Neural cell (in vitro differentiated cells): Measurements from ENCODE around the gene MYO18A. TPM values are rescaled to one million over a fixed set of nuclear protein-coding genes. Genes with fewer than 3 reads are reported as not detected.

Source experiments
- H2AFZ ChIP-seq: fragments of 200-600, 300-800 bp; sonication (generic), shearing (Covaris generic); 2 replicates; pipeline ENCODE4 v1.6.0; 2014; ENCODE audit warnings: low read depth, mild to moderate bottlenecking, antibody characterized with exemption, low read length, moderate library complexity
- H3F3A ChIP-seq: fragments of 200-600 bp; shearing (Covaris generic); 2 replicates; pipeline ENCODE4 v1.6.1; 2016; ENCODE audit warnings: mild to moderate bottlenecking, moderate library complexity, mixed read lengths, antibody characterized with exemption, low read length; ENCODE audit not compliant: insufficient read depth, poor library complexity, severe bottlenecking
- H3K27ac ChIP-seq: fragments of 200-600, 300-800 bp; sonication (generic), shearing (Covaris generic); 2 replicates; pipeline ENCODE4 v1.5.1; 2014; ENCODE audit warnings: mild to moderate bottlenecking, low read length, moderate library complexity
- H3K27me3 ChIP-seq: fragments of 300-800, 200-600 bp; sonication (generic), shearing (Covaris generic); 2 replicates; pipeline ENCODE4 v1.6.0; 2014; ENCODE audit warnings: mild to moderate bottlenecking, low read depth, low read length, moderate library complexity; ENCODE audit not compliant: insufficient read depth
- H3K36me3 ChIP-seq: fragments of 300-800, 200-600 bp; sonication (generic), shearing (Covaris generic); 2 replicates; pipeline ENCODE4 v1.5.1; 2014; ENCODE audit warnings: mild to moderate bottlenecking, antibody characterized with exemption, low read length, moderate library complexity; ENCODE audit not compliant: insufficient read depth
- H3K4me2 ChIP-seq: fragments of 300-800, 200-600 bp; sonication (generic), shearing (Covaris generic); 2 replicates; pipeline ENCODE4 v1.6.0; 2014; ENCODE audit warnings: mild to moderate bottlenecking, low read length
- H3K4me3 ChIP-seq: fragments of 300-800, 200-600 bp; sonication (generic), shearing (Covaris generic); 2 replicates; pipeline ENCODE4 v1.5.1; 2014; ENCODE audit warnings: mild to moderate bottlenecking, low read length, moderate library complexity
- H3K79me2 ChIP-seq: fragments of 200-600 bp; shearing (Covaris generic); replicated peaks from 2 replicates; pipeline ENCODE4 v1.6.0; 2014; ENCODE audit warnings: mild to moderate bottlenecking, low read length, moderate library complexity; ENCODE audit not compliant: insufficient read depth
- H3K9ac ChIP-seq: fragments of 300-800, 200-600 bp; sonication (generic), shearing (Covaris generic); 2 replicates; pipeline ENCODE4 v1.6.1; 2016; ENCODE audit warnings: mild to moderate bottlenecking, low read length, mixed read lengths
- H3K9me2 ChIP-seq: fragments of 200-600 bp; shearing (Covaris generic); 2 replicates; pipeline ENCODE4 v1.6.1; 2016; ENCODE audit warnings: mild to moderate bottlenecking, low read length, mixed read lengths; ENCODE audit not compliant: insufficient read depth
- H3K9me3 ChIP-seq: fragments of 200-600, 300-800 bp; sonication (generic), shearing (Covaris generic); 2 replicates; pipeline ENCODE4 v1.6.1; 2016; ENCODE audit warnings: mild to moderate bottlenecking, mixed run types, low read length, moderate library complexity, mixed read lengths
- H4K20me1 ChIP-seq: fragments of 200-600 bp; shearing (Covaris generic); 2 replicates; pipeline ENCODE4 v1.6.1; 2016; ENCODE audit warnings: mild to moderate bottlenecking, mixed run types; ENCODE audit not compliant: insufficient read depth
- EP300 ChIP-seq: fragments of 450-650 bp; conservative IDR thresholded peaks from 2 replicates; pipeline ENCODE4 v1.6.1; 2014; ENCODE audit warnings: antibody characterized with exemption, mild to moderate bottlenecking, moderate library complexity; ENCODE audit not compliant: poor library complexity, severe bottlenecking
- EZH2 ChIP-seq: fragments of 200-600, 300-800 bp; shearing (Covaris generic), sonication (generic); IDR thresholded peaks from 2 replicates; pipeline ENCODE4 v1.6.1; 2014; ENCODE audit warnings: antibody characterized with exemption, low read length, borderline replicate concordance, mild to moderate bottlenecking; ENCODE audit not compliant: insufficient read depth, poor library complexity, severe bottlenecking
- MXI1 ChIP-seq: fragments of 450-650 bp; conservative IDR thresholded peaks from 2 replicates; pipeline ENCODE4 v1.6.1; 2014; ENCODE audit warnings: antibody characterized with exemption, mild to moderate bottlenecking; ENCODE audit not compliant: poor library complexity, severe bottlenecking
- POLR2AphosphoS5 ChIP-seq: IDR thresholded peaks from 2 replicates; pipeline ENCODE4 v1.6.1; 2012
- RAD21 ChIP-seq: fragments of 450-650 bp; conservative IDR thresholded peaks from 2 replicates; pipeline ENCODE4 v1.6.1; 2014; ENCODE audit warnings: antibody characterized with exemption, mild to moderate bottlenecking, moderate library complexity
- SMC3 ChIP-seq: fragments of 450-650 bp; conservative IDR thresholded peaks from 2 replicates; pipeline ENCODE4 v1.6.1; 2014; ENCODE audit warnings: antibody characterized with exemption, mild to moderate bottlenecking, moderate library complexity; ENCODE audit not compliant: poor library complexity
- TAF1 ChIP-seq: IDR thresholded peaks from 2 replicates; pipeline ENCODE4 v1.6.1; 2012; ENCODE audit warnings: low read depth
- polyA plus RNA-seq: library from polyadenylated mRNA; depleted of rRNA; stranded (reverse); fragments of >200 nt; gene quantifications from 2 replicates; pipeline ENCODE4 v1.2.3, GENCODE V29; 2014
- TF ChIP-seq, protein P1 (sequence below): IDR thresholded peaks from 2 replicates; pipeline ENCODE4 v1.6.1; 2012; ENCODE audit warnings: borderline replicate concordance
- TF ChIP-seq, protein P2 (sequence below): fragments of 450-650 bp; IDR thresholded peaks from 2 replicates; pipeline ENCODE4 v1.5.1; 2014; ENCODE audit warnings: antibody characterized with exemption, mild to moderate bottlenecking, moderate library complexity; ENCODE audit not compliant: poor library complexity, severe bottlenecking

MYO18A gene
- polyA plus RNA-seq, 1 donor from 2014 or later, result 21.6 TPM

- TF ChIP-seq EP300, result no peak
- TF ChIP-seq, protein P1, sequence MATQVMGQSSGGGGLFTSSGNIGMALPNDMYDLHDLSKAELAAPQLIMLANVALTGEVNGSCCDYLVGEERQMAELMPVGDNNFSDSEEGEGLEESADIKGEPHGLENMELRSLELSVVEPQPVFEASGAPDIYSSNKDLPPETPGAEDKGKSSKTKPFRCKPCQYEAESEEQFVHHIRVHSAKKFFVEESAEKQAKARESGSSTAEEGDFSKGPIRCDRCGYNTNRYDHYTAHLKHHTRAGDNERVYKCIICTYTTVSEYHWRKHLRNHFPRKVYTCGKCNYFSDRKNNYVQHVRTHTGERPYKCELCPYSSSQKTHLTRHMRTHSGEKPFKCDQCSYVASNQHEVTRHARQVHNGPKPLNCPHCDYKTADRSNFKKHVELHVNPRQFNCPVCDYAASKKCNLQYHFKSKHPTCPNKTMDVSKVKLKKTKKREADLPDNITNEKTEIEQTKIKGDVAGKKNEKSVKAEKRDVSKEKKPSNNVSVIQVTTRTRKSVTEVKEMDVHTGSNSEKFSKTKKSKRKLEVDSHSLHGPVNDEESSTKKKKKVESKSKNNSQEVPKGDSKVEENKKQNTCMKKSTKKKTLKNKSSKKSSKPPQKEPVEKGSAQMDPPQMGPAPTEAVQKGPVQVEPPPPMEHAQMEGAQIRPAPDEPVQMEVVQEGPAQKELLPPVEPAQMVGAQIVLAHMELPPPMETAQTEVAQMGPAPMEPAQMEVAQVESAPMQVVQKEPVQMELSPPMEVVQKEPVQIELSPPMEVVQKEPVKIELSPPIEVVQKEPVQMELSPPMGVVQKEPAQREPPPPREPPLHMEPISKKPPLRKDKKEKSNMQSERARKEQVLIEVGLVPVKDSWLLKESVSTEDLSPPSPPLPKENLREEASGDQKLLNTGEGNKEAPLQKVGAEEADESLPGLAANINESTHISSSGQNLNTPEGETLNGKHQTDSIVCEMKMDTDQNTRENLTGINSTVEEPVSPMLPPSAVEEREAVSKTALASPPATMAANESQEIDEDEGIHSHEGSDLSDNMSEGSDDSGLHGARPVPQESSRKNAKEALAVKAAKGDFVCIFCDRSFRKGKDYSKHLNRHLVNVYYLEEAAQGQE, result no peak
- no peak for TF ChIP-seq SMC3
- TF ChIP-seq RAD21, result no peak
- TF ChIP-seq, protein P2, sequence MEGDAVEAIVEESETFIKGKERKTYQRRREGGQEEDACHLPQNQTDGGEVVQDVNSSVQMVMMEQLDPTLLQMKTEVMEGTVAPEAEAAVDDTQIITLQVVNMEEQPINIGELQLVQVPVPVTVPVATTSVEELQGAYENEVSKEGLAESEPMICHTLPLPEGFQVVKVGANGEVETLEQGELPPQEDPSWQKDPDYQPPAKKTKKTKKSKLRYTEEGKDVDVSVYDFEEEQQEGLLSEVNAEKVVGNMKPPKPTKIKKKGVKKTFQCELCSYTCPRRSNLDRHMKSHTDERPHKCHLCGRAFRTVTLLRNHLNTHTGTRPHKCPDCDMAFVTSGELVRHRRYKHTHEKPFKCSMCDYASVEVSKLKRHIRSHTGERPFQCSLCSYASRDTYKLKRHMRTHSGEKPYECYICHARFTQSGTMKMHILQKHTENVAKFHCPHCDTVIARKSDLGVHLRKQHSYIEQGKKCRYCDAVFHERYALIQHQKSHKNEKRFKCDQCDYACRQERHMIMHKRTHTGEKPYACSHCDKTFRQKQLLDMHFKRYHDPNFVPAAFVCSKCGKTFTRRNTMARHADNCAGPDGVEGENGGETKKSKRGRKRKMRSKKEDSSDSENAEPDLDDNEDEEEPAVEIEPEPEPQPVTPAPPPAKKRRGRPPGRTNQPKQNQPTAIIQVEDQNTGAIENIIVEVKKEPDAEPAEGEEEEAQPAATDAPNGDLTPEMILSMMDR, result no peak
- TF ChIP-seq EZH2, result no peak
- TF ChIP-seq POLR2AphosphoS5, result no peak
- no peak for TF ChIP-seq MXI1
- no peak for TF ChIP-seq TAF1
- Histone ChIP-seq H3K27me3 (no peaks in the 10 kb centered on the region), H4K20me1 (no peaks in the 10 kb centered on the region), H3K27ac (no peak overlapping the region), H3K9me2 (no peaks in the 10 kb centered on the region), H3K4me3 (no peak overlapping the region), H3K9ac (no peak overlapping the region), H3K79me2 (peaks cover 10% of the 10 kb centered on the region), H3K36me3 (no peaks in the 10 kb centered on the region), H2AFZ (no peak overlapping the region), H3K9me3 (no peaks in the 10 kb centered on the region), H3F3A (no peaks in the 10 kb centered on the region), H3K4me2 (no peak overlapping the region)
Measured at GRCh38 chr17:29166507-29166887, 13.7 kb downstream of the MYO18A start.

- Histone ChIP-seq H3K9ac (no peak overlapping the region), H3F3A (no peaks in the 10 kb centered on the region), H3K9me3 (no peaks in the 10 kb centered on the region), H3K27me3 (no peaks in the 10 kb centered on the region), H3K9me2 (no peaks in the 10 kb centered on the region), H3K27ac (no peak overlapping the region), H4K20me1 (no peaks in the 10 kb centered on the region), H3K79me2 (peaks cover 10% of the 10 kb centered on the region), H3K36me3 (no peaks in the 10 kb centered on the region), H3K4me3 (no peak overlapping the region), H2AFZ (no peak overlapping the region), H3K4me2 (no peak overlapping the region)
- TF ChIP-seq RAD21 (no peak), TAF1 (no peak), MXI1 (no peak), EZH2 (no peak), POLR2AphosphoS5 (no peak), SMC3 (no peak), EP300 (no peak)
- TF ChIP-seq, protein P1, result no peak
- TF ChIP-seq, protein P2, result no peak
Measured at GRCh38 chr17:29165800-29166506, 14.2 kb downstream of the MYO18A start.
